NCI-H1092 treated with DMSO at 0.1 percent for 48 hours (cell line): ENCODE results near the gene SLC45A3.

ENCODE experiments used
- DNase-seq: peaks from one replicate; lab custom pipeline; 2025; lab: John Stamatoyannopoulos, UW

Gene SLC45A3

DNA sequence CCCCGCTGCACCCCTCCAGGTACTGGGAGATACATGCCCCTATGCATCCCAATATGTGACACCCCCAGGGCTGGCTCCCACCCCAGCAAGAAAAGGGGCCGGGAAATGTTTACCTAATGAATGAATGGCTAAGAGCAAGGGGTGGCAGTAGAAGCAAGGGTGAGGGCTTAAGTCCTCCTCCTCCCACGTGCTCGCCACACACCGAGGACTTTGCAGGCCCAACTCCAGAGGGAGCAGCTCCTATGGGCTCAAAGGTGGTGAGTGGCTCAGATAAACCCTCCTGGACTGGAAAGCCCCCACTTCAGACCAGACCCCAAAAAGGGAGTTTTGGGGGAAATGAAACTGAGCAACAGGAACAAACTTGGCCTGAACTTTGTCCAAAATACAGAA, 11.4 kb downstream of the SLC45A3 start:
- DNase-seq = no peak

DNA sequence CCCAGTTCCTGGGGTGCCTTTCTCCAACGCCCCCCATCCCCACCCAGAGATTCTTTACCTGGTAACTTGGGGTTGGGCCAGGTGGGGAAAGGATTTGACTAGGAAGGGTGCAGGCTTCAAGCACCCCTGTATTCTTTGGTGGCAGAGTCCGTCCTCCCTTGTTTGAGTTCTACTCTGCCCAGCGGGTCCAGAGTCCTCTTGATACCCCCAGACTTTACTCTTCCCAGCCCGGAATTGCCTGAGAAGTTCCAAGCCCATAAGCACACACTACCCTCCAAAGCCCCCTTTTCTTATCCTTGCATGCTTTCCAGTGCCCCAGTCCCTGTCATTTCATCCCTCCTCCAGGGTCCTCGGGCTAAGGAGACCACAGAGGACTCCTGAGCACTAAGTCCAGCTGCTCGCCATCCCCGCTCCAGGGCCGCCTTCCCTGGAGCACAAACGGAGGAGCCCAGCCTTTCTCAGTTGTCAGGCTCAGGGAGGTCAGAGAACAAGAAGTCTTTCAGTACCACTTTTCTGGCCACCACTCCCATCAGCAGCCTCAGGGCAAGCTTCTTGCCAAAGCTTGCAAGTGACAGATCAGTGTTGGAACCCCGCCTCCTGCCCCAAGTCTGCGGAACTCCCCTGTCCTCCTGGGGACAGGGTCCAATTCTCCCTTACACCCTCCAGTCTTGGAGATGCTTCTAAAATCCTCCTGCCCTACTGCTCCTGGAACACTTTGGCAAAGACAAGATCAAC, 12.2 kb downstream of the SLC45A3 start:
- no peak for DNase-seq

DNA sequence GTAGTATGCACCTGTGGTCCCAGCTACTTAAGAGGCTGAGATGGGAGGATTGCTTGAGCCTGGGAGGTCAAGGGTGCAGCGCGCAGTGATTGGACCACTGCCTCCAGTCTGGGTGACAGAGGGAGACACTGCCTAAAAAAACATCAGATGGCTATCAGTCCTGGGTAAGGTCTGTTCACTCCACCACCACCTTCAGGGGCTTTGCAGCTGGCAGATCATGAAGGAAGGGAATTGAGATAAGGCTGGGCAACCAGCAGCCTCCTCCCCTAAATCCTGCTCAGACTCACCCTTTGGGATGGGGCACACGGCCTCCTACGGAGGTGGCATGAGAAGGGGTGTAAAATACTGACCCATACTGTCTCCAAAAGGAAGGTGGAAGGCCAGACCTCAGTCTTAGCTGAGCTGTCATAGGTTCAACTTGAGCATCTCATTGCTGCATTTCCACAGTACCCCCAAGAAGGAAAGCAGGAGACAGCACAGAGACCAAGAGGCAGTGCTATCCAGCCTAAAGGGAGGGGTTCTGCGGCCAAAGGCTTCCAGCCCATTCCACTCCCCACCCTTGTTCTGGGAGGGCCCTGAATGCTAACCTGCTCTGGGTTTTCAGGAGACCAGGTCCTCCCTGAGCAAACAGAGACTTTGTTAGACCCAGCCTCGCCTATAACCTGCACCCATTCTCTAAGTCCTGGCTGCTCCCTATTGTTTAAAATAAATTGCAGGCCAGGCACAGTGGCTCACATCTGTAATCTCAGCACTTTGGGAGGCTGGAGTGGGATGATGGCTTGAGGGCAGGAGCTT, 13.7 kb downstream of the SLC45A3 start:
- no peak for DNase-seq

DNA sequence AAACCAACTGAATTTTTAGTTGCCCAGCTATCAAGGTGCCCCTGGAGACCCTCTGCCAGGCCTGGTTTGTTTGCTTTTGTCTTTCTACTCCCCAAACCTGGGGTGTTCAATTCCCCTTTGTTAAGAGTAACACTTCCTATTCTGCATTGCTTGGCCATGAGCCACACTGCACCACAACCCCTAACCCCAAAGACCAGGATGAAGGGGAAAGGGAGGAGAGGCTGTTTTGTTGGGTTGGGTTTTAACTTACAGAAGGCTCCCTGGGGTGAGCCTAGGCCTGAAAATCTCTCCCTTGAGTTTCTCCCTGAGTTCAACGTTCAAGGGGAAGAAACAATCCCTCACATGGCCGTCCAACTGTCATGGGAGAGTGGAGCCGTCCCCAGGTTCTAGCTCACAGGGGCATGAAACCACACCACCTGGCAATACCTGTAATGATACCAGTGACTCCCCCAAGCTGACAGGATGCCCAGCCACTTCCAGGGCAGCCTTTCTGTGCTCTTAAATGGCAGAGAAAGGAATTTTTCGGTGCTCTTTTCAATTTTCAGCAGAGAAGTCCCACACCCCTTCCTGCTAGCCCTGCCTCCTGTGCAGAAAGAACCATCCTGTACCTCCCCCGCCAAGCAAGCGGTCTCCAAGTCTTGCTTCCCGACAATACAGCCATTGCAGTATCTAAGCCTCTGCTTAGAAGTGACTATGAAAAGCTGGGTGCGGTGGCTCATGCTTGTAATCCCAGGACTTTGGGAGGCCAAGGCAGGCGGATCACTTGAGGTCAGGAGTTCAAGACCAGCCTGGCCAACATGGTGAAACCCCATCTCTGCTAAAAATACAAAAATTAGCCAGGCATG, 14.9 kb downstream of the SLC45A3 start:
- DNase-seq = peak; percentile 73

DNA sequence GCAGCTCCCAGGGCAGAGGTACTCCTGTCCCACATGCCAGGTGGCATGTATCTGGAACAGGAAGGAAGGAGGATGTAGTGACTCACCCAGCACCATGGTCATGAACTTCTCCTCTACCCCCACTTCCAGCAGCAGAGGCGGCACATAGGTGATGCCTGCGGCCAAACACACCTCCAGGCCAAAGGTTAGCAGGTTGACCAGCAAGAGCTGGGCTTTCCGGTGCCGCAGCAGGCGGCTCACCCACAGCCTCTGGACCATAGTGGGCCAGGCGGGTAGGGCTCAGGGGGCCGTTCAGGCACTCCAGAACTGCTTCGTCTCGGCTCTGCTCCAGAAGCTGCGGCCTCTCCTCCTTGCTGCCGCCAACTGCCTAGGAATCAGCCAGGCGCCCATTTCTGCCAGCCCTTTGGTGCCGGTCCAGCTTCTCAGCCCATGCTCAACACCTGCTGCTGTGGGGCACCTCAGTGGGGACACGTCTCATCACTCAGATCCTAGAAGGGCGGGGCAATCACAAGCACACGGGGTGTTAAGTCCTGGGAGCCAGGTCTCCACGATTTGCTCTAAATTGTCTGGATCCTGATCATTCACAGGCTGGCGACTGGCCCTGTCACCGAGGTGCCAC, 15.8 kb downstream of the SLC45A3 start:
- peak; percentile 85 for DNase-seq

DNA sequence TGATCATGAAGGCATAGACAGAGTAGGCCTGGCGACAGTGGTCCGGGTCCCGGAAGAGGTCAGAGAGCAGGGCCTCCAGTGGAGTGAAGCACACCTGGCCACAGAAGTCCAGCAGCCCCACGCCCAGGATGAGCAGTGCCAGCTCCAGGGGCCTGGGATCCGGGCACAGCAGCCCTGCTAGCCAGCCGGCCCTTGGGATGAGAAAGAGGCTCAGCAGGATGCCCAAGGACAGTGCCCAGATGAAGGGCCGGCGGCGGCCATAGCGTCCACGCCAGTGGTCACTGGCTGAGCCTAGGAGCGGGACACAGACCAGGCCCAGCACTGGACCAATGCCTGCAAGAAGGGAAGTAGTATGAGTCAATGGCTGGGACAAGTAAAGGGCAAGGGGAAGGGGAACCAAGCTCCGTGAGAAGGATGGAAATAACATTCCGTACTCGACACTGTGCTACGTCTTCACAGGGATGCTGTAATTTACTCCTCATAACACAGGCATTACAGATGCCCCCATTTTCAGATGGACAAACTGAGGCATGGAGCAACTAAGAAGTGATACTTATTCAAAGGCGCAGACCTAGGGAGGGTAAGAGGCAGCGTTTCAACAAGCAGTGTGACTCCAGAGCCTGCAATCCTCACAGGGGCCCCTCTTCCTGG, 16.9 kb downstream of the SLC45A3 start:
- DNase-seq = no peak

DNA sequence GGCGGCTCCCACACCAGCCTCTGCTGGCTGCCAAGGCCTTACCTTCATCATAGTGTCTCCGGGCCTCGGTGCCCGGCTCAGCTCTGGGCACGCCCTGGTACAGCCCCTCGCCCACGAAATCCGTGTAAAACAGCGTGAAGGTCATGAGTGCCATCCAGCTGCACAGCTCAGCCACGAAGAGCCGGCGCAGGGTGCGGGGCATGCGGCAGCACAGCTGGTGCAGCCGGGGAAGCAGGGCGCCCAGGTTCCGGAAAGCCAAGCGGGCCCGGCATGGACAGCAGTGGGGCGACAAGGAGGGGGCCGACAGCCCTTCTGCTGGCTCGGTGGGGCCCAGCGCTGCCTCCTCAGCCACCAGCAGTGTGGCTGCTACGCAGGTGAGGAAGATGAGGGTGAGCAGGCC, 17.5 kb downstream of the SLC45A3 start:
- DNase-seq = no peak

DNA sequence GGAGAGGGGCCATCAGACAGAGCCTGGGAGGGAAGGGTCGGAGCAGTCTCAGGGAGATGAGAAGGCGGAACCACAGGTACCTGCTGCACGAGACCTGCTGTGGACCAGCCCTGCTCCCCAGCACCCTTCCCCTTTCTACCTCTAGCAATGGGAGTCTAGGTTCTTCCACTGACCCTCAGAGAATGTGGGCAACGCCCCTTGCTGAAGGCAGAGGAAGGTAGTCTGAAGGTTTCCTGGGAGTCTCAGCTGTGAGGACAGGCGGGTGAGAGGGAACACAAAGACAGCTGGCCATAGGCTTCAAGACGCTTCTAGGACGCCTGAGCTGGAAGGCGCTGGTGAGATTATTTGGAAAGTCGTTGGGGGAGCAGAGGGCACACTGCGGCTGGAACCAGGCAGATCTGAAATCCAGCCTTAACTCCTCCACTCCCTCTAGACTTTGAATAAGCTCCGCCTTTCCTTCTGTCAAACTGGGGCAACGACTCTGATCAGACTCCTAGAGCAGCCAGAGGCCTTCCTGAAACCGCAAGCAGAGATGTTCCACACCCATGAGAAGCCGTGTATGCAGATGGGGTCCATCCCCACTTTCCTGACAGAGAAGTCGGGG, 18.1 kb downstream of the SLC45A3 start:
- DNase-seq = no peak

DNA sequence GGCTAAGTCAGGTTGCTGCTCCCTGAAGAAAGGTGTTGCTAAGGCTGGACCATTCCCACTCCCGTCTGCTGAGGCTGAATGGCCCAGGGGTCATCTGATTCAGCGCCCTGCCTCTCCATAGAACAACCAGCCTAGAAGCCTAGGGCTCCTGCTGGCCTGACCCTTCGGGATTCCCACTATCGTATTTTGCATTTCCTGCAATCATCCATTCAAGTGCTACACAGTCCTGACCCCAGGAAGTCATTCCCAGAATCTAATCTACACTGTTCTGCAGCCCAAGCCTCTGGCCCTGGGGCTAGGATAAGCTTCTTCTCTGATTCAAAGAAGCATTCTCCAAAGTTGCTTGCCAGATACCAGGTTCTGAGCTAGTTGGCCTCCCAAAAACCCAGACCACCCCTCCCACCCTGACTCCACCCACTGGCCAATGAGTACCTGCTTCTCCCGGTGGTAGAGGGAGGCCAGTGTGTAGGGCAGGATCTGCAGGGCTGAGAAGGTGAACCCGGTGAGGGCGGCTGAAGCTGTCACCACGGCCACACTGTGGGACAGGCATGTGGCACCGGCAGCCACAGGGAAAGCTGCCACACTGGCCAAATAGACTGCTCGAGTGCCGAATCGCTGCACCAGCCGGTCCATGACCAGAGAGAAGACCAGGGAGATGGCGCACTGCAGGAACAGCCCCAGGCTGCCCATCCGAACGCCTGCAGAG, 18.7 kb downstream of the SLC45A3 start:
- no peak for DNase-seq

DNA sequence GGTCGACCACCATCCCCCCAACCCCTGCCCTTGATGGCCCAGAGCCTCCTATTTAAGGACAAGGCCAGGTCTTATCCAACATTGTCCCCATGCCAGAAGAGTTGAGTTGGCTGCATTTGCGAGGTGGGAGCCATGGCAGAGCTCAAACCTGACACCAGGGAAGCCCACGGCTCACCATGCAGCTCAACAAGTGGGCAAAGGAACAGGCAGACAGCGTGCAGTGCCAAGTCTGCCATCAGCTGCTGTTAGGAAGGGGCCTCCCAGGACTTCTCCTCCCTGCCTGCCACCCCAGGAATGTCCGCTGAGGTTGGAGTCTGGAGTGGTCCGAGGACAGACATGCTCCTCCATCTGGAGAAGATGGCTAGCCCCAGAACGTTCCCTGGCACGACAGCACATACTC, 19.9 kb downstream of the SLC45A3 start:
- no peak for DNase-seq

DNA sequence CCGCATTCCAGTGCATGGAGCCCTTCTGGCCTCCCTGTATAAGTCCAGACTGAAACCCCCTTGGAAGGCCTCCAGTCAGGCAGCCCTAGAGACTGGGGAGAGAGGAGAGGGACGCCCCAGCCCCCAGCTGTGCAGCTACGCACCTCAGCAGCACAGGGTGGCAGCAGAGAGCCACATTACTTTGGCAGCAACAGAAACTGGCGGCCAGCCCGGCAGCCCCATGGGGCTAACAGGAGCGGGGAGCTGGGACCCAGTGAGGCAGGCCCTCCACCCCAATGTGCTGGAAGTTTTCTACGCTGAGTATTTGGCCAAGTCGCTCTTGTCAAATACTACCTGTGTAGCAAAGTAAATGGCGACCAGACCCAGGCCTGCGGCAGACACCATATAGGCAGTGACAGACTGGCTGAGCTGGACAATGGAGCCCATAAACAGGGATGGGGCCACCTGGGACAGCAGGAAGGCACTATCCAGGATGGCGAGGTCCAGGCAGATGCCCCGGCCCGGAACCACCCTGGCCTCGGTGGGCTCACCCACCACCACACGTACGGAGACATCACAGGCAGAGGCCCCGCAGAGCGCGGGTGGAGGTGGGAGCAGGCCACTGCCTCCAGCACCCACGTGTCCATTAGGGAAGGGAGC, 21.2 kb downstream of the SLC45A3 start:
- peak; percentile 74 for DNase-seq

DNA sequence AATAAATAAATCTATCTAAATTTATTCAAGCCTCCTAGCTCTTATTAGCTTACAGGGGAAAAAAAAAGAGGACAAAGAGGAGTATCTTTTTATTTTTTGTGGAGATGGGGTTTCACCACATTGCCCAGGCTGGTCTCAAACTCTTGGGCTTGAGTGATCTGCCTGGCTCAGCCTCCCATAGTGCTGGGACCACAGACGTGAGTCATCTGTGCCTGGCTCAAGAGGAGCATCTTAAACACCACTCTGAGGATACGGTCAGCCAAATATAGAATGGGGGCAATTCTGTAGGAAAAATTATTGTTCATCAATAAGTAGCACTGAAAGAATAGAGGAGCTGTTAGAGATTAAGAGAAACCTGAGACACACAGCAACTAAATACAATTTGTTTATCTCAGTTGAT, 24.1 kb downstream of the SLC45A3 start:
- no peak for DNase-seq

DNA sequence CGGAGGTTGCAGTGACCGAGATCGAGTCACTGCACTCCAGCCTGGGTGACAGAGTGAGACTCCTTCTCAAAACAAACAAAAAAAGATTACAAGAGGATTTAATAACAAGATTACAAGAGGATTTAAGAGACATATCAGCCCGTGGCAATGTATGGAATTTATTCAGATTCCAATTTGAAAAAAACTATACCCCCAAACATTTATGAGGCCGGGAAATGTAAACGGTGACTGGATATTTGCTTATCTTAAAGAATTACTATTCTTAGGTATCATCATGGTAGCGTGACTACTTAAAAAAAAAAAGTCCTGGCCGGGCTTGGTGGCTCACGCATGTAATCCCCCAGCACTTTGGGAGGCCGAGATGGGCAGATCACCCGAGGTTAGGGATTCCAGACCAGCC, 27.3 kb downstream of the SLC45A3 start:
- no peak for DNase-seq

DNA sequence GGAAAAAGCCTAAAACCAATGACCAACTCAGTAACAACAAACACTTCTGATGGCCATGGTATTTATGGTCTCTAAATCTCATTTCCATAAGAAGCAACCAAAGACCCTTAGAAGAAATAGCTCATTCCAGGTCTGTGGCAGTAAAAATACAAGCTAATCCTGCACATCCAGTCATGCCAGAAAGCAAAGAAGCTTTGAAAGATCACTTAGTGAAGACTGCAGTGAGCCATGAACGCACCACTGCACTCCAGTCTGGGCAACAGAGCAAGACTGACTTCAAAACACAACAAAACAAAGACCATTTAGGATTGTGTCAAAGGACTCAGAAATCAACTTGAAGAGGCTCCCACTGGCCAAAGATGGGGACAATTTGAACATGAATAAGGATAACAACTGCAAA, 30.1 kb downstream of the SLC45A3 start:
- DNase-seq = no peak

DNA sequence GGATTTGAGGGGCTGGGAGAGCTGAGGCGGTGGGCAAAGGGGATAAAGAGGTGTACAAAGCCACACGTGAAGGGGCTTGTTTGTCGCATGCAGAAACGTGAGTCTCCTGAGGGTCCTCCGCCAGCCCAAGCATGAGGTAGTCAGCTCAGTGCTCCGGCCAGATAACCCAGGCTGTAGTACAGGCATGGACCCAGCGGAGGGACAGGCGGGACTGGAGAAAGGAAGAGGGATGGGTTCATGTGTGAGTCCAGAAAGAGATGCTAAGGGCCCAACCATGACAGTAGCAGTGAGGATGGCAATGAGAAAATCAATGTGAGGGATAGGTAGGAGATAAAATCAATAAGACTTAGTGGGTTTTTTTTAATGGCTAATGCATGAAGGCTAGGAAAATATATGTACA, 34.8 kb downstream of the SLC45A3 start:
- DNase-seq = no peak

DNA sequence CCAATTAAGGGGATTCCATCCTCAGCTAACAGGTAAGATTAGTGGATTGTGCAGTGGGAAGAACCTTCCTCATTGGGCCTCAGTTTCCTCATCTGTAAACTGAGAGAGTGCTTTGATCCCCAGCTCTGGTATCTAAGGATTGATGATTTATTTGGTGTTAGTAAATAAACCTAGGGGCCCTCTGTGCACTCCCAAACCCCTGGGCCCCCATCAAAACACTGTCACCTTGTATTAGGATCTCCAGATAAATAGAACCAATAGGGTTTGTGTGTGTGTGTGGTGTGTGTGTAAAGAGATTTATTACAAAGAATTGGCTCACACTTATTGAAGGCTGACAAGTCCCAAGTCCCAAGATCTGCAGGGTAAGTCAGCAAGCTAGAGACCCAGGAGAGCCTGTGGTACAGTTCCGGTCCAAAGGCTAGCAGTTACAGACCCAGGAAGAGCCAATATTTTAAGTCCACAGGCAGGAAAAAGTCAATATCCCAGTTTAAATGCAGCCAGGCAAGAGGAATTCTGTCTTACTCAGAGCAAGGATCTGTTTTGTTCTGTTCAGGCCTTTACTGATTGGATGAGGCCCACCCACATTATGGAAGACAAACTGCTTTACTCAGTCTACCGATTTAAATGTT, 37.5 kb downstream of the SLC45A3 start:
- DNase-seq = no peak

DNA sequence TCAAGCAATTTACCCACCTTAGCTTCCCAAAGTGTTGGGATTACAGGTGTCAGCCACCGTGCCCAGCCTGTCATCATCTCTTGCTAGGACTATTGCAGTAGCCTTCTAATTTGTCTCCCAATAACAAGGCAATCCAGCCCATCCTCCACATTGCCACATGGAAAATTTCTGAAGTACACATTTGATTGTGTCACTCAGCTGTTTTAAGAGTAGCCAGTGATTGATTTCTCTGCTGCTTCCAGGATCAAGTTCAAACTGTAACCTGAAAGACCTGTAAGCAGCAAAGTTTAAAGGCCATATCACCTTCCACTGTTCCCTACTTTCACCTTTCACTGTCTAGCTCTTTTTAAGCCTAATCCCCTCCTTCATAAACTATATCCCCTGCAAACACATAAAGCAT, 40.7 kb downstream of the SLC45A3 start:
- DNase-seq = no peak

DNA sequence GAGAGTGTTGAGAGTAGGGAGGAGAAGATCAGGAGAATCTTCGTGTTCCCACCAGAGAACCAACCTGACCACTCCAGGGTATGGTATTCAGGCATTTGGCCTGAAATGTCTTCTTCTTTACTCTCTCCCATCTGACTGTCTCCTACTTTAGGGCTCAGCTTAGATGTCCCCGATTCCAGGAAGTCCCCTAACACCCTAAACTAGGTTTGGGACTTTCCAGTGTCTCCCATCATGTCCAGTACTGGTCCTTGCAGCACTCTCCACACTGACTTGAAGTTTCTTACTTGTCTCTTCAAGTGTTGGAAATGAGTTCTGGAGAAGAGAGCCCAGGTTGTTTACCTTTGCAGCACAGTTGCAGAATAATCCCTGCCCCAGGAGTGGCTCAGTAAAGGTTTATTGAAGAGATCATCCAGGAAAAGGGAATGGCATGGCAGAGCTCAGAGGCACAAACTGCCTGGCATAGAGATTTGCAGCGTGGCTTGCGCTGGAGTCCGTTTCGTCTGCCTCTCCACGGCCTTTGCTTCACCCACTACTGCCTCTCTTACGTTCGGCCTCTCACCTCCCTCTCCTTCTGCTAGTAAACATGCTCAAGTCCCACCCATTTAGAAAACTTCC, 42.3 kb downstream of the SLC45A3 start:
- DNase-seq = no peak

DNA sequence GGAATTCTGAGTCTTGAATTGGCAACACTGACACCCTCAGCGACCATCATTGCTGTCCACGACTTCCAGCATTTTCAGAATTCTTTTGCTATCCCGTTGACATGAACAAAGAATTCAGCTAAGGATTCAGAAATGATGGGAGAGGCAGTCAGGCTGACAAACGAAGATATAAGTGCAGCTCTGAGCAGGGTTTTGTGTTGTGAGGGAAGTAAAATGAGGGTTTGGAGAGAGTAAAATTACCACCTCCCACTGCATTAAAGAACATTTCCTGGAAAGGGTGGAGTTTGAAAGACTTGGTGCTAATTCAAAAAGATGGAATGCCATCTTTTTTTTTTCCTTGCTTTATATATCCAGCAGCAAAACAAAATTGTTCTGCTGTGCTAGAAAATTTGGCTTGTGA, 43.6 kb downstream of the SLC45A3 start:
- no peak for DNase-seq
